GM19099 (cell line): ENCODE measurements around the gene MAPK1.

Experiments used
- POLR2A ChIP-seq: IDR thresholded peaks from 3 replicates; pipeline ENCODE4 v1.6.1; 2011; ENCODE audit warnings: low read depth; ENCODE audit not compliant: insufficient read length; ENCODE audit errors: extremely low read depth

The MAPK1 gene

GRCh38 chr22:21765909-21766529 is 101.4 kb downstream of the MAPK1 start:
- TF ChIP-seq POLR2A, result no peak

GRCh38 chr22:21764038-21764804 is 103.2 kb downstream of the MAPK1 start:
- no peak for TF ChIP-seq POLR2A

- no peak for TF ChIP-seq POLR2A
Observed at GRCh38 chr22:21762712-21763581, 104.5 kb downstream of the MAPK1 start.

GRCh38 chr22:21761994-21762680 is 105.3 kb downstream of the MAPK1 start:
- no peak for TF ChIP-seq POLR2A

- no peak for TF ChIP-seq POLR2A
Observed at GRCh38 chr22:21761086-21761485, 106.4 kb downstream of the MAPK1 start.

- no peak for TF ChIP-seq POLR2A
Observed at GRCh38 chr22:21760640-21761039, 106.8 kb downstream of the MAPK1 start.

- TF ChIP-seq POLR2A, result no peak
Observed at GRCh38 chr22:21759646-21760376, 107.6 kb downstream of the MAPK1 start.

GRCh38 chr22:21759093-21759492 is 108.4 kb downstream of the MAPK1 start:
- no peak for TF ChIP-seq POLR2A

GRCh38 chr22:21758091-21758864 is 109.2 kb downstream of the MAPK1 start:
- TF ChIP-seq POLR2A, result no peak

DNA sequence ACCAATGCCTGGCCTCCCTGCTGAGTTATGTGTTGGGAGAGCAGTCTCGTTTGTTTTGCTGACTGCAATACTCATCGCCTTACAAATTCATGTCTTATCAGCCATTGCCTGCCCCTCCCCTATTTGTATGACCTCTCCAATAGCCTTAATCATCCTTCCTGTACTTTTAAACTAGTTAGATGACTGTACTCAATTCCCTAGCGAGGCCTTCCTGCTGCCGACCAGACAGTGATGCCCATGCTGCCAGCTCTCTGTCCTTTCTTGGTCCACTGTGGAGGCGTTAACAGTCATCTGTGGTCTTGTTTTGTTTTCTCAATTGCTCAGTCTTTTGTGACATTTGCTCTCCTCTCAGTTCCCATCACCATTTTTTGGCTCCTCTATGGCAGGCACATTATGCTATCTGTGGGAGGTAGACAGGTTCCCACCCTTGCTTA is 111.6 kb downstream of the MAPK1 start:
- no peak for TF ChIP-seq POLR2A

DNA sequence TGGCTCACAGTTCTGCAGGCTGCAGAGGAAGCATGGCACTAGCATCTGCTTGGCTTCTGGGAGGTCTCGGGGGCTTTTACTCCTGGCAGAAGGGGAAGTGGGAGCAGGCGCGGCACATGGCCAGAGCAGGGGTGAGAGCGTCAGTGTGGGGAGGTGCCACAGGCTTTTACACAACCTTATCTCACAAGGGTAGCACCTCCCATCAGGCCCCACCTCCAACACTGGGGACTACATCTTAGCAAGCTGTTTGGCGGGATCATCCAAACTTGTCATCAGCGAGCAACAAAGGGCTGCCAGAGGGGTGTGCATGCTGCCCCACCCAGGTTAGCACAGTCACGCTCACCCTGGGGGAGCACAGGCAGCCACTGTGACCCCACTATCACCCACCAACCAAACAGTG is 112.9 kb downstream of the MAPK1 start:
- no peak for TF ChIP-seq POLR2A

DNA sequence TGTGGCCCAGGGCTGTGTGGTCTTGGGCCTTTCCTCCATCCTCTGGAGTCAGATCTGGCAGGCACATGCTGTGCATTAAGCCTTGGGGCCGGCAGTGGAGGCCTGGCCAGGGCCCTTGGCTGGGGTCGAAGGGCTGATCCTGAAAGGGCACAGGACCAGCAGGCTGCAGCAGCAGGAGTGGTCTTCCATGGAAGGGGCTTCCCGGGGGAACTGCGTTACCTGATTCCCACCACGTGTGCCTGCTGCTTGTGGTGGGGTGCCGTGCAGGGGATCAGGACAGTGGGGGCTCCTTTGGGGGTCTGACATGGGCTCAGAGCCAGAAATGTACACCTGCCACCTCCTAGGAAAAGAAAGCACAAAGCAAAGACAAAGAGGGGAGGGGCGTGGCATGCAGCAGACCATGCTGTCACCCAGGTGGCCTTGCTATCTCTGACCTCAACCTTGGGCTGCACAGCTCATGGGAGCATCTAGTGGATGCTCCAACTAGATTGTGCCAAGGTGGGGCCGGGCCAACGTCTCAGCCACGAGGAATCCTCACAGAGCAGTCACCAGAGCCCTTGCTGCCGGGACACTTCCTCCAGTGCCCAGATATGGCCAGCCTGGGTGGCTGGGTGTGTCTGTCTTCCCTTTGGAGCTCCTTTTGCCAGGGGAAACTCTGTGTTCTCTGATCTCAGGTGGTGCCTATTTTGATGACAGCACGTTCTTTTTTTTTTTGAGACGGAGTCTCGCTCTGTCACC is 113.9 kb downstream of the MAPK1 start:
- no peak for TF ChIP-seq POLR2A

DNA sequence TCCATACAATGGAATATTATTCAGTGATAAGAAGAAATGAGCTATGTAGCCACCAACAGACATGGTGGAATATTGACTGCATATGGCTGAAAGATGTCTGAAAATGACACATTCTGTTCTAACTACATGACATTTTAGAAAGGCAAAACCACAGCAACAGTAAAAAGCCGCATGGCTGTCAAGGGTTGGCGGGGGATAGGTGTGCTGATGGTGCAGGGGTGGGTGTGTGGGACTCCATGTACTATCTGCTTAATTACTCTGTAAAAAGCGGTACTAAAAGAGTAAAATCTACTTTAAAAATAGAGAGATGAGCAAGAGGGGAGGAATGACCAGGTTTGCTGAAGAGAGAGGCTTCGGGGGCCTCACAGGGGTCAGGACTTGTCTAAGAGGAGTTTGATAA is 115.2 kb downstream of the MAPK1 start:
- no peak for TF ChIP-seq POLR2A
